Sigmoid colon (tissue), 7 donors: ENCODE data around the gene MOB3B. TPM values are rescaled to one million over a fixed set of nuclear protein-coding genes. Genes with fewer than 3 reads are reported as not detected.

ENCODE experiments used
- DNase-seq: peaks from one replicate; pipeline ENCODE4 v3.0.0-alpha.2; 2019
- H3K27ac ChIP-seq, 4 donors: fragments of 200-600 bp; sonication (generic); one replicate each; pipeline ENCODE4 v1.5.1; 2016 to 2019; ENCODE audit warnings: mild to moderate bottlenecking in 1 of 4
- H3K27me3 ChIP-seq, 3 donors: fragments of 200-600 bp; sonication (generic); one replicate each; pipeline ENCODE4 v1.5.1; 2019; ENCODE audit warnings: mild to moderate bottlenecking in 1 of 3
- H3K36me3 ChIP-seq, 4 donors: fragments of 200-600 bp; sonication (generic); one replicate each; pipeline ENCODE4 v1.5.1; 2016 to 2019
- H3K4me1 ChIP-seq, 4 donors: fragments of 200-600 bp; sonication (generic); one replicate each; pipeline ENCODE4 v1.5.1; 2017 to 2019
- H3K4me3 ChIP-seq, 4 donors: fragments of 200-600 bp; sonication (generic); one replicate each; pipeline ENCODE4 v1.5.1; 2017 to 2019; ENCODE audit warnings: mild to moderate bottlenecking in 2 of 4, moderate library complexity in 1 of 4
- H3K9me3 ChIP-seq, 4 donors: fragments of 200-600 bp in 3 of 4; sonication (generic) in 3 of 4; one replicate each; pipeline versions ENCODE4 v1.5.1 to v1.6.1; 2013 to 2019
- EP300 ChIP-seq, 4 donors: sonication (generic); formaldehyde crosslinking; IDR thresholded peaks; one replicate each; pipeline ENCODE4 v1.6.1; 2017; ENCODE audit warnings: antibody characterized with exemption in 4 of 4
- POLR2A ChIP-seq, 2 donors: fragments of 450-650 bp; IDR thresholded peaks; one replicate each; pipeline ENCODE4 v1.6.1; 2016; ENCODE audit warnings: antibody characterized with exemption in 2 of 2, mild to moderate bottlenecking in 2 of 2, moderate library complexity in 2 of 2
- POLR2AphosphoS5 ChIP-seq, 4 donors: sonication (generic); formaldehyde crosslinking; IDR thresholded peaks; one replicate each; pipeline ENCODE4 v1.6.1; 2017; ENCODE audit warnings: antibody characterized with exemption in 4 of 4
- WGBS, 2 donors: extraction: QIAGEN DNeasy Blood & Tissue Kit; methylation state at CpG; one replicate each; pipeline ENCODE4 v1.1.7; 2013; 5-methylcytosine and 5-hydroxymethylcytosine counted together
- intact Hi-C: fragments of 100-400 bp; cut with DNase I; formaldehyde crosslinking; loops from one replicate; pipeline ENCODE4 v1.15.1; 2023
- polyA plus RNA-seq, 3 donors: library from polyadenylated mRNA; stranded (reverse); fragments of 200-250 nt; gene quantifications; one replicate each; pipeline ENCODE4 v1.2.3, GENCODE V29; 2013
- total RNA-seq, 4 donors: library from RNA; depleted of rRNA; stranded (reverse); fragments of >200 nt; gene quantifications; one replicate each; pipeline ENCODE4 v1.1.0, GENCODE V29; 2016
- TF ChIP-seq, protein P1 (sequence below), 4 experiments: fragments of 450-650 bp in 3 of 4; fragments of 200-600 bp in 1 of 4; IDR thresholded peaks; one replicate each; pipeline ENCODE4 v1.5.1; 2016 to 2019; ENCODE audit warnings: antibody characterized with exemption in 4 of 4, mild to moderate bottlenecking in 3 of 4, moderate library complexity in 2 of 4
- donor health status: healthy with polysubstance abuse.
- donor health status: Bipolar disorder and iron deficiency.
- donor health status: healthy.

MOB3B gene
- total and polyA plus RNA-seq, 7 donors: 6.9 to 23.4 (median 16.1) TPM

- H3K27ac ChIP-seq: peak overlapping the region; percentile 96 to 100 (median 98)
- peak; percentile 81 for DNase-seq
- WGBS, 2 donors: 2% methylated on average over 6 of the region's 6 CpGs
- no peak for TF ChIP-seq EP300 (IDR thresholded peaks at IDR 0.05)
- TF ChIP-seq, protein P1, sequence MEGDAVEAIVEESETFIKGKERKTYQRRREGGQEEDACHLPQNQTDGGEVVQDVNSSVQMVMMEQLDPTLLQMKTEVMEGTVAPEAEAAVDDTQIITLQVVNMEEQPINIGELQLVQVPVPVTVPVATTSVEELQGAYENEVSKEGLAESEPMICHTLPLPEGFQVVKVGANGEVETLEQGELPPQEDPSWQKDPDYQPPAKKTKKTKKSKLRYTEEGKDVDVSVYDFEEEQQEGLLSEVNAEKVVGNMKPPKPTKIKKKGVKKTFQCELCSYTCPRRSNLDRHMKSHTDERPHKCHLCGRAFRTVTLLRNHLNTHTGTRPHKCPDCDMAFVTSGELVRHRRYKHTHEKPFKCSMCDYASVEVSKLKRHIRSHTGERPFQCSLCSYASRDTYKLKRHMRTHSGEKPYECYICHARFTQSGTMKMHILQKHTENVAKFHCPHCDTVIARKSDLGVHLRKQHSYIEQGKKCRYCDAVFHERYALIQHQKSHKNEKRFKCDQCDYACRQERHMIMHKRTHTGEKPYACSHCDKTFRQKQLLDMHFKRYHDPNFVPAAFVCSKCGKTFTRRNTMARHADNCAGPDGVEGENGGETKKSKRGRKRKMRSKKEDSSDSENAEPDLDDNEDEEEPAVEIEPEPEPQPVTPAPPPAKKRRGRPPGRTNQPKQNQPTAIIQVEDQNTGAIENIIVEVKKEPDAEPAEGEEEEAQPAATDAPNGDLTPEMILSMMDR (IDR thresholded peaks at IDR 0.05): no peak
- peak; percentile 37 to 80 (median 54) for TF ChIP-seq POLR2AphosphoS5 (IDR thresholded peaks at IDR 0.05)
- peak in 1 of 2 donors; percentile 38 for TF ChIP-seq POLR2A (IDR thresholded peaks at IDR 0.05)
- intact Hi-C loops: loop anchor here (1.0 to 10.0 kb wide), 6 partner anchors 30 to 1898 kb away; partner anchors contain the start of genes CAAP1, IFT74, MOB3B and TUSC1
- H3K4me3 ChIP-seq: peak overlapping the region; percentile 75 to 93 (median 80)
- no peaks in the 10 kb centered on the region for H3K36me3 ChIP-seq
- H3K9me3 ChIP-seq: no peaks in the 10 kb centered on the region
- peaks cover 3 to 32% (median 18%) of the 10 kb centered on the region in 4 donors for H3K4me1 ChIP-seq
- no peaks in the 10 kb centered on the region for H3K27me3 ChIP-seq
These were observed 42.9 kb upstream of the MOB3B start for GRCh38 chr9:27572566-27572917.

- H3K4me1 ChIP-seq: peaks cover 3 to 32% (median 19%) of the 10 kb centered on the region in 4 donors
- peak overlapping the region; percentile 96 to 100 (median 98) for H3K27ac ChIP-seq
These were observed 42.4 kb upstream of the MOB3B start for GRCh38 chr9:27572061-27572460.

DNA sequence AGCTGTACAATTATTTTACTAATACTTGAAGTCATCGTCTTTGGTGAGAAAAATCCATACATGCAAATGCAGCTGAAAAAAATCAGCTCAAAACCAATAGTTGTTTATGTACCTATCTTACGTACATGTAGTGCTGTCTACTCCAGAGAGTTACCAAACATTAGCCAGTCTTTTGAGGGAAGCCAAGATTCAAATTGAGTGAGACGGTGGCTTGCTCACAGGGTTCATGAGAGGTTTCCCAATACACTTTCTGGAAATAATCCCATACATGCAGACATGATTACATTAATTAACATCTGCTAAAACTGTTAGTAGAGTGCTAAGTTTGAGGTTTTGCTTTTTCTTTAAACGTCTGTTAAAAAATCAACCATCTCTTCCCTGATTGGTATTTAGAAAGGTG, 41.4 kb upstream of the MOB3B start:
- 89 to 93% methylated on average over 4 of the region's 4 CpGs for WGBS, 2 donors

More at GRCh38 chr9:27572061-27572460, 42.4 kb upstream of the MOB3B start:
- Histone ChIP-seq H3K4me3 (peak overlapping the region in 3 of 4 donors; percentile 75 to 93 (median 81)), H3K27me3 (no peaks in the 10 kb centered on the region), H3K9me3 (no peaks in the 10 kb centered on the region), H3K36me3 (no peaks in the 10 kb centered on the region)
- DNase-seq: no peak
- 37 to 67% methylated on average over 3 of the region's 3 CpGs for WGBS, 2 donors
- TF ChIP-seq, protein P1 (IDR thresholded peaks at IDR 0.05): no peak
- TF ChIP-seq POLR2A (IDR thresholded peaks at IDR 0.05): no peak
- TF ChIP-seq EP300 (IDR thresholded peaks at IDR 0.05): no peak
- TF ChIP-seq POLR2AphosphoS5 (IDR thresholded peaks at IDR 0.05): no peak
- intact Hi-C loops: loop anchor here (1.0 to 10.0 kb wide), 6 partner anchors 30 to 1897 kb away; partner anchors contain the start of genes CAAP1, IFT74, MOB3B and TUSC1

DNA sequence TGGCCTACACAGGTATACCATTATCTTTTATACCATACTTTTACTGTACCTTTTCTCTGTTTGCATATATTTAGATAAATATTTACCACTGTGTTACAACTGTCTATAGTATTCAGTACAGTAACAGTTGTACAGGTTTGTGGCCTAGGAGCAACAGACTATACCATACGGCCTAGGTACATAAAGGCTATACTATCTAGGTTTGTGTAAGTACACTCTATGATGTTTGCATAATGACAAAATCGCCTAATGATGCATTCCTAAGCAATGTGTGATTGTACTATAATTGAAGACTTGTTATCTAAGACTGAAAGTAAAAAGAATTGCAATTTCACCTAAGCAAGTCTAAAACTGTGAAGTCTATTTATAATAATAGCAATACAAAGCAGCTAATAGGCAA, 39.8 kb upstream of the MOB3B start:
- H3K4me3 ChIP-seq: no peak overlapping the region
- no peaks in the 10 kb centered on the region for H3K27me3 ChIP-seq
- H3K4me1 ChIP-seq: peaks cover 3 to 31% (median 20%) of the 10 kb centered on the region in 4 donors
- TF ChIP-seq POLR2AphosphoS5 (IDR thresholded peaks at IDR 0.05) (no peak), EP300 (IDR thresholded peaks at IDR 0.05) (no peak)
- TF ChIP-seq, protein P1 (IDR thresholded peaks at IDR 0.05): no peak
- H3K27ac ChIP-seq: peak overlapping the region in 1 of 4 donors; percentile 16
- no peak for DNase-seq
- H3K36me3 ChIP-seq: peaks cover 0 to 21% (median 0%) of the 10 kb centered on the region in 4 donors
- intact Hi-C loops: no loop called here
- 19 to 54% methylated on average over 2 of the region's 2 CpGs for WGBS, 2 donors
- no peaks in the 10 kb centered on the region for H3K9me3 ChIP-seq

More for the DNA sequence above, 41.4 kb upstream of the MOB3B start:
- intact Hi-C loops: loop anchor here (5.0 to 10.0 kb wide), 3 partner anchors 616 to 1896 kb away; partner anchors contain the start of genes CAAP1, IFT74 and TUSC1
- no peaks in the 10 kb centered on the region for H3K27me3 ChIP-seq
- TF ChIP-seq, protein P1 (IDR thresholded peaks at IDR 0.05): no peak
- TF ChIP-seq EP300 (IDR thresholded peaks at IDR 0.05) (no peak), POLR2A (IDR thresholded peaks at IDR 0.05) (no peak), POLR2AphosphoS5 (IDR thresholded peaks at IDR 0.05) (no peak)
- peaks cover 0 to 8% (median 0%) of the 10 kb centered on the region in 4 donors for H3K36me3 ChIP-seq
- H3K4me1 ChIP-seq: peaks cover 3 to 32% (median 19%) of the 10 kb centered on the region in 4 donors
- peak overlapping the region; percentile 96 to 100 (median 98) for H3K27ac ChIP-seq
- no peak for DNase-seq
- H3K9me3 ChIP-seq: no peaks in the 10 kb centered on the region
- H3K4me3 ChIP-seq: no peak overlapping the region
